OCI-LY1 (cell line): ENCODE measurements around the gene TTLL10.

ENCODE experiments used
- H2AFZ ChIP-seq: fragments of 200-600 bp; sonication (generic), shearing (Covaris generic); 2 replicates; pipeline ENCODE4 v1.6.0; 2014; ENCODE audit warnings: antibody characterized with exemption, mild to moderate bottlenecking, low read length
- H3F3A ChIP-seq: fragments of 200-600 bp; sonication (generic), shearing (Covaris generic); 2 replicates; pipeline ENCODE4 v1.6.0; 2014; ENCODE audit warnings: mild to moderate bottlenecking, antibody characterized with exemption, low read length, moderate library complexity; ENCODE audit not compliant: insufficient read depth
- H3K27ac ChIP-seq: fragments of 200-600 bp; sonication (generic); 2 replicates; pipeline ENCODE4 v1.5.1; 2014; ENCODE audit warnings: low read length, mixed run types, mild to moderate bottlenecking, low read depth; ENCODE audit not compliant: poor library complexity, severe bottlenecking
- H3K27me3 ChIP-seq: fragments of 200-600 bp; sonication (generic); 2 replicates; pipeline ENCODE4 v1.6.0; 2014; ENCODE audit warnings: antibody characterized with exemption, mild to moderate bottlenecking, low read length, moderate library complexity; ENCODE audit not compliant: insufficient read depth
- H3K36me3 ChIP-seq: fragments of 200-600 bp; sonication (generic); 2 replicates; pipeline ENCODE4 v1.6.1; 2014; ENCODE audit warnings: mild to moderate bottlenecking, antibody characterized with exemption, low read length, moderate library complexity, mixed read lengths; ENCODE audit not compliant: insufficient read depth
- H3K4me1 ChIP-seq: fragments of 200-600 bp; sonication (generic); 2 replicates; pipeline ENCODE4 v1.5.1; 2014; ENCODE audit warnings: mild to moderate bottlenecking, low read length, moderate library complexity; ENCODE audit not compliant: insufficient read depth, severe bottlenecking
- H3K4me2 ChIP-seq: fragments of 200-600 bp; sonication (generic), shearing (Covaris generic); 2 replicates; pipeline ENCODE4 v1.6.1; 2014; ENCODE audit warnings: low read length
- H3K4me3 ChIP-seq: fragments of 200-600 bp; sonication (generic); 2 replicates; pipeline ENCODE4 v1.5.1; 2014; ENCODE audit warnings: low read length, low read depth, mild to moderate bottlenecking, mixed read lengths; ENCODE audit not compliant: poor library complexity, severe bottlenecking
- H3K79me2 ChIP-seq: fragments of 200-600 bp; shearing (Covaris generic); 2 replicates; pipeline ENCODE4 v1.6.1; 2016; ENCODE audit warnings: mixed run types, low read length, mixed read lengths; ENCODE audit not compliant: insufficient read depth
- H3K9ac ChIP-seq: fragments of 200-600 bp; sonication (generic), shearing (Covaris generic); 2 replicates; pipeline ENCODE4 v1.6.1; 2014; ENCODE audit warnings: mild to moderate bottlenecking, low read length, mixed read lengths
- H3K9me2 ChIP-seq: fragments of 200-600 bp; sonication (generic), shearing (Covaris generic); 2 replicates; pipeline ENCODE4 v1.6.1; 2014; ENCODE audit warnings: low read depth, mild to moderate bottlenecking, low read length, mixed read lengths
- H3K9me3 ChIP-seq: fragments of 200-600 bp; shearing (Covaris generic); 2 replicates; pipeline ENCODE4 v1.6.1; 2014; ENCODE audit warnings: low read length, mixed read lengths
- H4K20me1 ChIP-seq: fragments of 200-600 bp; sonication (generic), shearing (Covaris generic); 2 replicates; pipeline ENCODE4 v1.6.0; 2016; ENCODE audit warnings: mild to moderate bottlenecking, low read length; ENCODE audit not compliant: insufficient read depth
- EZH2 ChIP-seq: fragments of 200-600 bp; sonication (generic), shearing (Covaris generic); IDR thresholded peaks from 2 replicates; pipeline ENCODE4 v1.8.0; 2017; ENCODE audit warnings: borderline replicate concordance, mixed run types, mild to moderate bottlenecking, antibody characterized with exemption, low read length, moderate library complexity, mixed read lengths
- TF ChIP-seq, protein P1 (sequence below): fragments of 200-600 bp; sonication (generic), shearing (Covaris generic); IDR thresholded peaks from 2 replicates; pipeline ENCODE4 v1.5.1; 2017; ENCODE audit warnings: mild to moderate bottlenecking, antibody characterized with exemption, low read length, moderate library complexity, mixed read lengths

Gene TTLL10

DNA sequence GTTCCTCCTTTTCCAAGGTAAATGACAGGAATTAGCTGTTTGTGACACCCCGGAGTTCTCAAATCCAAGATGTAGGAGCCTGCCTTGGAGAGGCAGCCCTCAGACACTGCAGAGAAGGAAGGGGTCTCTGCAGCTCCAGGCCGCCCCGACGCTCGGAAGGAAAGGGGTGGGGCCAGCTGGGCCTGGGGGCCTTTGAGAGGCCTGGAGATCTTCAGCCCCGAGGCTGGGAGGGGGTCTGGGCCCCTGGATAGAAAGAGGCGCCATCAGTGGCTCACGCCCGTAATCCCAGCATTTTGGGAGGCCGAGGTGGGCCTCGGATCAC, 33.9 kb downstream of the TTLL10 start:
- Histone ChIP-seq H4K20me1 (no peaks in the 10 kb centered on the region), H3K27me3 (peaks cover 11% of the 10 kb centered on the region), H3K27ac (no peak overlapping the region), H3K4me3 (no peak overlapping the region), H3K9me2 (no peaks in the 10 kb centered on the region), H3K4me1 (no peaks in the 10 kb centered on the region), H3K9me3 (no peaks in the 10 kb centered on the region), H3K9ac (no peak overlapping the region), H3K79me2 (no peaks in the 10 kb centered on the region), H3K36me3 (no peaks in the 10 kb centered on the region), H2AFZ (no peak overlapping the region), H3F3A (no peaks in the 10 kb centered on the region), H3K4me2 (no peak overlapping the region)
- TF ChIP-seq, protein P1, sequence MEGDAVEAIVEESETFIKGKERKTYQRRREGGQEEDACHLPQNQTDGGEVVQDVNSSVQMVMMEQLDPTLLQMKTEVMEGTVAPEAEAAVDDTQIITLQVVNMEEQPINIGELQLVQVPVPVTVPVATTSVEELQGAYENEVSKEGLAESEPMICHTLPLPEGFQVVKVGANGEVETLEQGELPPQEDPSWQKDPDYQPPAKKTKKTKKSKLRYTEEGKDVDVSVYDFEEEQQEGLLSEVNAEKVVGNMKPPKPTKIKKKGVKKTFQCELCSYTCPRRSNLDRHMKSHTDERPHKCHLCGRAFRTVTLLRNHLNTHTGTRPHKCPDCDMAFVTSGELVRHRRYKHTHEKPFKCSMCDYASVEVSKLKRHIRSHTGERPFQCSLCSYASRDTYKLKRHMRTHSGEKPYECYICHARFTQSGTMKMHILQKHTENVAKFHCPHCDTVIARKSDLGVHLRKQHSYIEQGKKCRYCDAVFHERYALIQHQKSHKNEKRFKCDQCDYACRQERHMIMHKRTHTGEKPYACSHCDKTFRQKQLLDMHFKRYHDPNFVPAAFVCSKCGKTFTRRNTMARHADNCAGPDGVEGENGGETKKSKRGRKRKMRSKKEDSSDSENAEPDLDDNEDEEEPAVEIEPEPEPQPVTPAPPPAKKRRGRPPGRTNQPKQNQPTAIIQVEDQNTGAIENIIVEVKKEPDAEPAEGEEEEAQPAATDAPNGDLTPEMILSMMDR, result no peak
- TF ChIP-seq EZH2, result no peak

DNA sequence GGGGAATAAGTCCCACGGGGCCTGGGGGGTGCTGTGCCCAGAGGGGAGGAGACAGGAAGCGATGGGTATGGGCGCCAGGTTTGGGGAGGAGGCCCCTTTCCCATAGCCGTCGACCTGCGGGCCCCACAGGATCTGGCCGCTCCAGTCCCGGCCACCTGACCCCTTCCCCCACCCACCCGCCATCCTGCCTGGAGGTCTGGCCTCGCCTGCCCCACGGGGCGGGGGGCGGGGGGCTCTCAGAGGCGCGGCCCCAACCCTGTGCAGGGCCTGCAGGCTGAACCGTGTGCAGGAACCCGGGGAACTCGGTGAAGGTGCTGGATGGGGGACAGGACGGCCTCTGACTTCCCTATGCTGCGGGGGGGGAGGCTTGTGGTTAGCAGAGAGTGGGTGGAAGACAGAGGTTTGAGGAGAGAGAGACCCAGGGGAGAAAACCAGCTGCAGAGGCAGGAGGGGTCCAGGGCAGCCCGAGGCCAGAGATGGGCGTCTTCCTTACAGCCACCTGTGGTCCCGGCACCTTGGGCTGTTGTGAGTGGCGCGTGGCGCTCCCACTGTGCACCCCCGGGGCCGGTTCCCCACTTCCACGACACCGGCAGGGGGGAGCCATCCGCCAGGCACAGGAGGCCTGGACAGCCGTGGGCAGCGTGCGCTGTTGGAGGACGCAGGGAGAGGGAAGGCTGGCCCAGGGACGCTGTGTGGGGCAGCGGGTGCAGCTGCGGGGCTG, 35.2 kb downstream of the TTLL10 start:
- H3K9me2 ChIP-seq, result no peaks in the 10 kb centered on the region

DNA sequence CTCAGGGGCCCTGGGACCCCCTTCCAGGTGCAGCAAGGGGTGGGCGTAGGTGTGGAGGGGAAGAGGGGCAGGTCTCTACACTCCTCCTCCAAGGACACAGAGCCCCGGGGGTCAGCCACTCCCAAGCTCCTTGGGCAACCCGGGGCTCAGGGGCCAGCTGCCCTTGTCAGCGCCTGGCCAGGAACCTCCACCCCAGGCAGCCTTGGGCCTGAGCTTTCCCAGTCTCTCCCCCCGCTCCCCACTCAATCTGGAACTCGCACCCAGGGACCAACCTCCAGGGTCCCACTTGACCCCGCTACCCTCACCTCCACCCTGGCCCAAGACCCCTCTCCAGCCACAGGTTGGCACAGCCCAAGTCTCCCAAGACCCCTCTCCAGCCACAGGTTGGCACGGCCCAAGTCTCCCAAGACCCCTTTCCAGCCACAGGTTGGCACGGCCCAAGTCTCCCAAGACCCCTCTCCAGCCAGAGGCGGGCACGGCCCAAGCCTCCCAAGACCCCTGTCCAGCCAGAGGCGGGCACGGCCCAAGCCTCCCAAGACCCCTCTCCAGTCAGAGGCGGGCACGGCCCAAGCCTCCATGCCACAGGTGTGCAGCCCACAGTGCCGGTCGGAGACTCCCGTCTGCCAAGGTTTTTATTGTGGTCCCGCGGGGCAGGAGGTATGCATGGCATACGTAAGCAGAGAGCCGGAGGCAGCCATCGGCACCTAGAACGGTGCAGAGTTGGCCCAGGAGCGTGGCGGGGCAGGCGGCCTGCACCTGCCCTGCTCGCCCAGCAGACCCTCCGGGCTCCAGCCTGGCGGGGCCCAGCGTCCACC, 37.3 kb downstream of the TTLL10 start:
- peaks cover 8% of the 10 kb centered on the region; the same call in 1 of the 2 replicates for H3K27me3 ChIP-seq
- no peak for TF ChIP-seq EZH2
- TF ChIP-seq, protein P1, result no peak

More for the DNA sequence above, 35.2 kb downstream of the TTLL10 start:
- Histone ChIP-seq H3K36me3 (no peaks in the 10 kb centered on the region), H4K20me1 (no peaks in the 10 kb centered on the region), H3K9me3 (no peaks in the 10 kb centered on the region), H3K4me3 (no peak overlapping the region), H3K4me1 (no peaks in the 10 kb centered on the region), H3K9ac (no peak overlapping the region), H3K27ac (no peak overlapping the region), H3K27me3 (peaks cover 18% of the 10 kb centered on the region), H3K4me2 (no peak overlapping the region), H2AFZ (no peak overlapping the region), H3K79me2 (no peaks in the 10 kb centered on the region), H3F3A (no peaks in the 10 kb centered on the region)
- TF ChIP-seq, protein P1, result no peak
- TF ChIP-seq EZH2, result no peak

More for the DNA sequence above, 37.3 kb downstream of the TTLL10 start:
- Histone ChIP-seq H3K9ac (no peak overlapping the region), H3K4me3 (no peak overlapping the region), H3K79me2 (no peaks in the 10 kb centered on the region), H3K36me3 (peaks cover 3% of the 10 kb centered on the region; the same call in 1 of the 2 replicates), H4K20me1 (no peaks in the 10 kb centered on the region), H3F3A (no peaks in the 10 kb centered on the region), H3K9me3 (no peaks in the 10 kb centered on the region), H3K9me2 (no peaks in the 10 kb centered on the region), H3K27ac (no peak overlapping the region), H3K4me1 (no peaks in the 10 kb centered on the region), H3K4me2 (no peak overlapping the region), H2AFZ (no peak overlapping the region)
